ENCODE data around the gene NEK8. TPM values are rescaled to one million over a fixed set of nuclear protein-coding genes. Genes with fewer than 3 reads are reported as not detected.
A peak's percentile ranks its signal among the peaks of the same experiment; 100 is the strongest.

Gene NEK8
- total RNA-seq, 2 experiments from 2014 or later: 3.6 to 3.9 TPM

DNA sequence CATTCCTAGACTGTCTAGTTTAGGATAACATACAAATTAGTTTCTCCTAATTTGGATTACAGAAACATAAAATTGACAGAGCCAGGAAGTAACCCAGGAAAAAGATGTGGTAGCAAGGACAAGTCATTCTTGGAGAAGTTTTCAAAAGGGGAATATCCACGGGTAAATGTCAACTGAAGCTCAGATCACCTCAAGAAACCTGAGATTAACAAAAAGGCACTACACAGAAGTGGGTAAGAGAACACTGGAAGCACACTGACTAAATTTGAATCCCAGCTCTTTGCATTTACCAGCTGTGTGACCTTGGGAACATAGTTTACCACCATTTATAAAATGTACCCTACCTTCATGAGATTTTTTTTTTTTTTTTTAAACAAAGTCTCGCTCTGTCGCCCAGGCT lies 54.6 kb downstream of the NEK8 start:
- Mint-ChIP-seq H3K27me3 (no peaks in the 10 kb centered on the region), H3K9me3 (no peaks in the 10 kb centered on the region), H3K27ac (peak overlapping the region; percentile 5), H3K4me3 (no peak overlapping the region), H3K36me3 (ENCODE audit: low read depth) (peaks cover 15% of the 10 kb centered on the region), H3K4me1 (ENCODE audit: low read depth) (peaks cover 22% of the 10 kb centered on the region)
- TF ChIP-seq, protein P1, sequence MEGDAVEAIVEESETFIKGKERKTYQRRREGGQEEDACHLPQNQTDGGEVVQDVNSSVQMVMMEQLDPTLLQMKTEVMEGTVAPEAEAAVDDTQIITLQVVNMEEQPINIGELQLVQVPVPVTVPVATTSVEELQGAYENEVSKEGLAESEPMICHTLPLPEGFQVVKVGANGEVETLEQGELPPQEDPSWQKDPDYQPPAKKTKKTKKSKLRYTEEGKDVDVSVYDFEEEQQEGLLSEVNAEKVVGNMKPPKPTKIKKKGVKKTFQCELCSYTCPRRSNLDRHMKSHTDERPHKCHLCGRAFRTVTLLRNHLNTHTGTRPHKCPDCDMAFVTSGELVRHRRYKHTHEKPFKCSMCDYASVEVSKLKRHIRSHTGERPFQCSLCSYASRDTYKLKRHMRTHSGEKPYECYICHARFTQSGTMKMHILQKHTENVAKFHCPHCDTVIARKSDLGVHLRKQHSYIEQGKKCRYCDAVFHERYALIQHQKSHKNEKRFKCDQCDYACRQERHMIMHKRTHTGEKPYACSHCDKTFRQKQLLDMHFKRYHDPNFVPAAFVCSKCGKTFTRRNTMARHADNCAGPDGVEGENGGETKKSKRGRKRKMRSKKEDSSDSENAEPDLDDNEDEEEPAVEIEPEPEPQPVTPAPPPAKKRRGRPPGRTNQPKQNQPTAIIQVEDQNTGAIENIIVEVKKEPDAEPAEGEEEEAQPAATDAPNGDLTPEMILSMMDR (IDR thresholded peaks at IDR 0.05): no peak
- ChIA-PET POLR2A (no interaction called here), CTCF (interaction anchor here (1.8 to 2.4 kb wide), 2 partner anchors 14 to 20 kb away, joined by 5 to 20 read pairs; no protein-coding TSS in a partner anchor)
- intact Hi-C loops (cut with micrococcal nuclease): no loop called here
- no peak for ATAC-seq
- DNase-seq: no peak

DNA sequence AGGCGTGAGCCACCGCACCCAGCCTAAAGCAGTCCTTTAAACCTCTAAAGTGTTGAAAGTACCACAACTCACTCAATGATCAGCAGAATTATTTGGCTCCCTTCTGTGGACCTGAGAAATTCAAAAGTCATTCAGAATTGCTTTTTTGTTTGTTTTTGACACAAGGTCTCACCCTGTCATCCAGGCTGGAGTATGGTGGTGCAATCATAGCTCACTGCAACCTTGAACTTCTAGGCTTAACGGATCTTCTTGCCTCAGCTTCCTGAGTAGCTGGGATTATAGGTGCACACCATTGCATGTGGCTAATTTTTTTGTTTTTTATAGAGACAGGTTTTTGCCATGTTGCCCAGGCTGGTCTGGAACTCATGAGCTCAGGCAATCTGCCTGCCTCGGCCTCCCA lies 59.5 kb downstream of the NEK8 start:
- Mint-ChIP-seq H3K27ac (no peak overlapping the region), H3K4me3 (no peak overlapping the region), H3K4me1 (ENCODE audit: low read depth) (peaks cover 16% of the 10 kb centered on the region), H3K36me3 (ENCODE audit: low read depth) (peaks cover 5% of the 10 kb centered on the region), H3K27me3 (no peaks in the 10 kb centered on the region), H3K9me3 (no peaks in the 10 kb centered on the region)
- ATAC-seq: no peak
- TF ChIP-seq, protein P1 (IDR thresholded peaks at IDR 0.05): no peak
- intact Hi-C loops (cut with micrococcal nuclease): no loop called here
- CTCF ChIA-PET: interaction anchor here (1.1 to 3.5 kb wide), 2 partner anchors 24 to 38 kb away, joined by 4 to 16 read pairs; no protein-coding TSS in a partner anchor
- POLR2A ChIA-PET: no interaction called here
- DNase-seq: no peak

Other genes with a start within 250 kb of the NEK8 start
- not detected for gene FOXN1, start 222.4 kb upstream of the NEK8 start, total RNA-seq
- gene UNC119, start 176.2 kb upstream of the NEK8 start, total RNA-seq: 10 to 100 TPM; 43.6 to 44.8 TPM
- 10 to 100 TPM; 33.8 to 36.9 TPM for gene PIGS, start 157.3 kb upstream of the NEK8 start, total RNA-seq
- 100 to 1,000 TPM; 142 to 146 TPM for gene ALDOC, start 151.9 kb upstream of the NEK8 start, total RNA-seq
- gene SPAG5, start 129.8 kb upstream of the NEK8 start, total RNA-seq: 100 to 1,000 TPM; 140 to 141 TPM
- gene RSKR, start 114.6 kb upstream of the NEK8 start, total RNA-seq: 10 to 100 TPM; 22.5 to 24.9 TPM
- gene BLTP2, start 83.6 kb upstream of the NEK8 start, total RNA-seq: 100 to 1,000 TPM; 137 to 140 TPM
- 10 to 100 TPM; 37.4 to 39.0 TPM for gene SDF2, start 66.9 kb upstream of the NEK8 start, total RNA-seq
- 10 to 100 TPM; 60.3 to 63.3 TPM for gene SUPT6H, start 66.6 kb upstream of the NEK8 start, total RNA-seq
- gene PROCA1, start 16.9 kb upstream of the NEK8 start, total RNA-seq: 1 to 10 TPM; 5.0 to 5.1 TPM
- gene RAB34, start 10.9 kb upstream of the NEK8 start, total RNA-seq: 10 to 100 TPM in 1 of 2 experiments, 1 to 10 TPM in 1; 9.8 to 14.4 TPM
- gene RPL23A, start 8.8 kb upstream of the NEK8 start, total RNA-seq: 1,000 to 10,000 TPM; 2,633 to 2,644 TPM
- 1 to 10 TPM; 6.5 to 8.7 TPM for gene TLCD1, start 2.6 kb upstream of the NEK8 start, total RNA-seq
- gene TRAF4, start 15.2 kb downstream of the NEK8 start, total RNA-seq: 100 to 1,000 TPM; 140 to 151 TPM
- gene FAM222B, start 114.0 kb downstream of the NEK8 start, total RNA-seq: 10 to 100 TPM; 14.7 to 15.2 TPM
- 10 to 100 TPM; 58.2 to 60.0 TPM for gene ERAL1, start 126.2 kb downstream of the NEK8 start, total RNA-seq
- 10 to 100 TPM; 59.7 to 60.1 TPM for gene FLOT2, start 168.9 kb downstream of the NEK8 start, total RNA-seq
- 10 to 100 TPM; 37.3 to 38.2 TPM for gene DHRS13, start 174.3 kb downstream of the NEK8 start, total RNA-seq
- gene PHF12, start 222.7 kb downstream of the NEK8 start, total RNA-seq: 10 to 100 TPM; 45.7 to 52.6 TPM